Parathyroid adenoma (tissue), 2 donors: ENCODE measurements around the gene METTL2B.
"Not testable (repeated sequence)": the region's sequence is repeated elsewhere in the genome, so short reads cannot be mapped to it uniquely, and the experiment has no call there.

ENCODE experiments used
- H2AFZ ChIP-seq: fragments of 300-600 bp; sonication (generic); one replicate; pipeline ENCODE4 v1.7.0; 2017; ENCODE audit warnings: antibody characterized with exemption, mild to moderate bottlenecking
- H3K27ac ChIP-seq: fragments of 300-600 bp; sonication (generic); one replicate; pipeline ENCODE4 v1.7.0; 2017
- H3K27me3 ChIP-seq: fragments of 300-600 bp; sonication (generic); one replicate; pipeline ENCODE4 v1.7.0; 2017; ENCODE audit warnings: low read length; ENCODE audit not compliant: control insufficient read depth, insufficient read depth
- H3K36me3 ChIP-seq: fragments of 300-600 bp; sonication (generic); one replicate; pipeline ENCODE4 v1.7.0; 2017; ENCODE audit warnings: low read length; ENCODE audit not compliant: control insufficient read depth, insufficient read depth
- H3K4me1 ChIP-seq: fragments of 300-600 bp; sonication (generic); one replicate; pipeline ENCODE4 v1.7.0; 2017; ENCODE audit warnings: control low read depth
- H3K4me2 ChIP-seq: fragments of 300-600 bp; sonication (generic); one replicate; pipeline ENCODE4 v1.7.0; 2017; ENCODE audit warnings: low read length
- H3K4me3 ChIP-seq: fragments of 300-600 bp; sonication (generic); one replicate; pipeline ENCODE4 v1.7.0; 2017; ENCODE audit warnings: low read depth, low read length
- H3K79me2 ChIP-seq: fragments of 300-600 bp; sonication (generic); one replicate; pipeline ENCODE4 v1.7.0; 2017; ENCODE audit warnings: control low read depth
- H3K9ac ChIP-seq: fragments of 300-600 bp; sonication (generic); one replicate; pipeline ENCODE4 v1.7.0; 2017; ENCODE audit warnings: mild to moderate bottlenecking
- H3K9me3 ChIP-seq: fragments of 300-600 bp; sonication (generic); one replicate; pipeline ENCODE4 v1.7.0; 2017; ENCODE audit warnings: low read length; ENCODE audit not compliant: control insufficient read depth
- CTCF ChIP-seq: fragments of 300-600 bp; sonication (generic); IDR thresholded peaks from one replicate; pipeline ENCODE4 v1.7.0; 2017; ENCODE audit warnings: antibody characterized with exemption, mild to moderate bottlenecking
- donor health status: primary hyperparathyroidism.

Gene METTL2B

GRCh38 chr7:128497405-128497804 lies 20.9 kb downstream of the METTL2B start:
- H3K27ac ChIP-seq: no peak overlapping the region
- no peaks in the 10 kb centered on the region for H3K27me3 ChIP-seq
- no peak for TF ChIP-seq CTCF
- no peaks in the 10 kb centered on the region for H3K36me3 ChIP-seq
- no peaks in the 10 kb centered on the region for H3K79me2 ChIP-seq
- no peak overlapping the region for H3K4me2 ChIP-seq
- H3K4me1 ChIP-seq: no peaks in the 10 kb centered on the region
- H3K9ac ChIP-seq: no peak overlapping the region
- no peak overlapping the region for H3K4me3 ChIP-seq
- H2AFZ ChIP-seq: no peak overlapping the region
- no peaks in the 10 kb centered on the region for H3K9me3 ChIP-seq

- not testable (repeated sequence) for H3K9me3 ChIP-seq, H3K4me3 ChIP-seq, H3K36me3 ChIP-seq, H2AFZ ChIP-seq, H3K4me2 ChIP-seq, H3K9ac ChIP-seq, H3K27ac ChIP-seq, H3K27me3 ChIP-seq, H3K79me2 ChIP-seq, H3K4me1 ChIP-seq
Observed at GRCh38 chr7:128505416-128505815, 28.9 kb downstream of the METTL2B start.

GRCh38 chr7:128506819-128507218 lies 30.3 kb downstream of the METTL2B start:
- not testable (repeated sequence) for H2AFZ ChIP-seq, H3K9ac ChIP-seq, H3K27me3 ChIP-seq, H3K9me3 ChIP-seq, H3K4me3 ChIP-seq, H3K36me3 ChIP-seq, H3K27ac ChIP-seq, H3K4me1 ChIP-seq, H3K79me2 ChIP-seq, H3K4me2 ChIP-seq

GRCh38 chr7:128507321-128507993 lies 30.9 kb downstream of the METTL2B start:
- H3K9ac ChIP-seq, H3K36me3 ChIP-seq, H3K27me3 ChIP-seq, H2AFZ ChIP-seq, H3K27ac ChIP-seq, H3K9me3 ChIP-seq, H3K4me3 ChIP-seq, H3K4me2 ChIP-seq, H3K4me1 ChIP-seq, H3K79me2 ChIP-seq: not testable (repeated sequence)

GRCh38 chr7:128511692-128512091 lies 35.1 kb downstream of the METTL2B start:
- not testable (repeated sequence) for H2AFZ ChIP-seq

GRCh38 chr7:128515232-128515631 lies 38.7 kb downstream of the METTL2B start:
- not testable (repeated sequence) for H3K27ac ChIP-seq, H3K9ac ChIP-seq, H3K9me3 ChIP-seq, H3K4me1 ChIP-seq, H3K79me2 ChIP-seq, H3K27me3 ChIP-seq, H2AFZ ChIP-seq, H3K36me3 ChIP-seq, H3K4me3 ChIP-seq, H3K4me2 ChIP-seq

More at GRCh38 chr7:128511692-128512091, 35.1 kb downstream of the METTL2B start:
- H3K27me3 ChIP-seq, H3K27ac ChIP-seq, H3K4me3 ChIP-seq, H3K4me1 ChIP-seq, H3K9ac ChIP-seq, H3K79me2 ChIP-seq, H3K9me3 ChIP-seq, H3K36me3 ChIP-seq, H3K4me2 ChIP-seq: not testable (repeated sequence)

- not testable (repeated sequence) for H3K9me3 ChIP-seq, H3K4me1 ChIP-seq, H3K4me3 ChIP-seq, H3K4me2 ChIP-seq, H3K27me3 ChIP-seq, H3K79me2 ChIP-seq, H3K36me3 ChIP-seq, H3K27ac ChIP-seq, H3K9ac ChIP-seq, H2AFZ ChIP-seq
Observed at GRCh38 chr7:128517023-128517422, 40.5 kb downstream of the METTL2B start.

GRCh38 chr7:128523226-128523931 lies 46.8 kb downstream of the METTL2B start:
- not testable (repeated sequence) for H3K36me3 ChIP-seq, H3K9ac ChIP-seq, H3K27ac ChIP-seq, H3K4me2 ChIP-seq, H3K9me3 ChIP-seq, H2AFZ ChIP-seq, H3K27me3 ChIP-seq, H3K4me3 ChIP-seq, H3K4me1 ChIP-seq, H3K79me2 ChIP-seq

- not testable (repeated sequence) for H3K4me3 ChIP-seq, H3K79me2 ChIP-seq, H3K9me3 ChIP-seq, H3K9ac ChIP-seq, H3K4me2 ChIP-seq, H3K27ac ChIP-seq, H2AFZ ChIP-seq, H3K36me3 ChIP-seq, H3K27me3 ChIP-seq, H3K4me1 ChIP-seq
Observed at GRCh38 chr7:128523932-128524524, 47.5 kb downstream of the METTL2B start.

- not testable (repeated sequence) for H3K4me2 ChIP-seq, H3K36me3 ChIP-seq, H3K4me3 ChIP-seq, H3K27ac ChIP-seq, H3K27me3 ChIP-seq, H3K4me1 ChIP-seq, H3K9ac ChIP-seq, H2AFZ ChIP-seq, H3K9me3 ChIP-seq, H3K79me2 ChIP-seq
Observed at GRCh38 chr7:128525584-128525983, 49.0 kb downstream of the METTL2B start.
